GM13976 (cell line): ENCODE data around the gene SLFN12.
"Not testable (repeated sequence)": the region's sequence is repeated elsewhere in the genome, so short reads cannot be mapped to it uniquely, and the experiment has no call there.

Experiments
- DNase-seq: peaks from one replicate; pipeline ENCODE4 v3.0.0; 2012; ENCODE audit warnings: low spot score
- CTCF ChIP-seq: IDR thresholded peaks from 2 replicates; pipeline ENCODE4 v1.5.1; 2012; ENCODE audit warnings: borderline replicate concordance, mild to moderate bottlenecking; ENCODE audit not compliant: insufficient read depth; ENCODE audit errors: extremely low read depth, missing control alignments, control extremely low read depth
- in situ Hi-C: fragments of 300-500 bp; cut with MboI; formaldehyde crosslinking; loops from one replicate; pipeline ENCODE4 v1.12.0; 2022; ENCODE audit warnings: low sequenced_read_pairs, mixed read lengths, inconsistent platforms; ENCODE audit not compliant: unreplicated experiment

The SLFN12 gene

DNA sequence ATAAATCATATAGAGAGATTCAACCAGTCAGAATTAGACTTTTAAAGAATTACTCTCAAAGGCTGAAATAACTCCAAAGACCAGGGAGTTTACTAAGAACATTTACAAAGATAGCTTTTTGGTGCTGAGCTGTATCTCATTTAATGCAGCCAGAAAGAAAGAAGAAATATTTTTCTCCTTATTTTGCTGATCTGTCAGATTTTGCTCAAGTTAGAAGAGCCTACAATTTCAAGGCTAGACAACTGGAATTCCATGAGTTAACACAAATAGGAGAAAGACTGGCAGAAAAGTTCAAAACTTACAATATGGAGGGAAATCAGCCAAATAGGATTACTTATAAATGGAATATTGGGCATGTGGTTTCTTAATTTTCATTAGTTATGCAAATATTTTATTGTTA, 6.1 kb upstream of the SLFN12 start:
- TF ChIP-seq CTCF = no peak
- DNase-seq = no peak
- in situ Hi-C loops = no loop called here

GRCh38 chr17:35433075-35433894, 985 bp upstream of the SLFN12 start:
- peak; percentile 52 for DNase-seq
- in situ Hi-C loops = no loop called here
- TF ChIP-seq CTCF = no peak

GRCh38 chr17:35429702-35430101, 2.6 kb downstream of the SLFN12 start:
- in situ Hi-C loops = no loop called here
- no peak for TF ChIP-seq CTCF

GRCh38 chr17:35428229-35428628, 4.1 kb downstream of the SLFN12 start:
- no peak for TF ChIP-seq CTCF
- in situ Hi-C loops = no loop called here
- no peak for DNase-seq

More at GRCh38 chr17:35429702-35430101, 2.6 kb downstream of the SLFN12 start:
- no peak for DNase-seq

DNA sequence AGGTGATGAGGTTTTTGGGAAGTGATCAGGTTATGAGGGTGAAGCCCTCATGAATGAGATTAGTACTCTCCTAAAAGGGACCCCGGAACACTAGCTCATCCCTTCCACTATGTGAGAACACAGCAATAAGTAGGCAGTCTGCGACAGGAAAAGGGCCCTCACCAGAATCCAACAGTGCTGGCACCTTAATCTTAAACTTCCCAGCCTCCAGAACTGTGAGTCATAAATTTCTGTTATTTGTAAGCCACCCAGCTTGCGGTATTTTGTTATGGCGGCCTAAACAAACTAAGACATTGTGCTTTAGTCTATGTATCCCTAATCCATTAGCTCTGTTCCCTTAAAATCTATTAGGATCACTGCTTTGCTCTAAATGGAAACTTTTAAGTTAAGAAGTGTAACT, 8.5 kb downstream of the SLFN12 start:
- no peak for TF ChIP-seq CTCF
- no peak for DNase-seq
- in situ Hi-C loops = no loop called here

DNA sequence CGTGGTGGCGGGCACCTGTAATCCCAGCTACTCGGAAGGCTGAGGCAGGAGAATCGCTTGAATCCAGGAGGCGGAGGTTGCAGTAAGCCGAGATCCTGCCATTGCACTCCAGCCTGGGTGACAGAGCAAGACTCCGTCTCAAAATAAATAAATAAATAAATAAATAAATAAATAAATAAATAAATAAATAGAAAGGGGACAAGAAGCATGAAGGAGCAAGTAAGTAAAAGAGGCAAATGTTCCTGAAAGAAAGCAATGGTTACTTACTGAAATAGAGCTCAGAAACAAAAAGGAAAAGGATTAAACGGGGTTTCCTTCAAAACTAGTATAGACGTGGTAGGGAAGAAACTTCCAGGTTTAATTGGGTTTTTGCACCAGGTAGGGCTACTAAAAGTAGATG, 11.2 kb downstream of the SLFN12 start:
- in situ Hi-C loops, DNase-seq: not testable (repeated sequence)

DNA sequence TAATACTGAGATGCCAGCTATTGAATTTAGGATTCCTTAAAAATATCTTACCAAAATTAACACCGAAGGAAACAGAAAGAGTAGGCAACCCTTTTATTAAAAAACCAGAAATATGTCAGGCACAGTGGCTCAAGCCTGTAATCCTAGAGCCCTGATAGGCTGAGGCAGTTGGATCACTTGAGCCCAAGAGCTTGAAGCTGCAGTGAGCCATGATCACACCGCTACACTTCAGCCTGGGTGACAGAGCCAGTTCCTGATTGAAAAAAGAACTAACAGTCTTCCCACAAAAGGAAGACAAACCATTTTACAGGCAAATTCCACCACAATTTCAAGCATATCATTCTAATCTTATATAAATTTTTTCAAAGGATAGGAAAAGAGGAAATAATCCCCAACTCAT, 15.6 kb downstream of the SLFN12 start:
- in situ Hi-C loops = no loop called here
- TF ChIP-seq CTCF = no peak
- DNase-seq = no peak

GRCh38 chr17:35414707-35415106, 17.6 kb downstream of the SLFN12 start:
- in situ Hi-C loops, DNase-seq: not testable (repeated sequence)
